ENCODE measurements around the gene SUSD6. TPM values are rescaled to one million over a fixed set of nuclear protein-coding genes. Genes with fewer than 3 reads are reported as not detected.

SUSD6 gene
- total RNA-seq, 2 experiments from 2014 or later, result 42.9 to 44.5 TPM

DNA sequence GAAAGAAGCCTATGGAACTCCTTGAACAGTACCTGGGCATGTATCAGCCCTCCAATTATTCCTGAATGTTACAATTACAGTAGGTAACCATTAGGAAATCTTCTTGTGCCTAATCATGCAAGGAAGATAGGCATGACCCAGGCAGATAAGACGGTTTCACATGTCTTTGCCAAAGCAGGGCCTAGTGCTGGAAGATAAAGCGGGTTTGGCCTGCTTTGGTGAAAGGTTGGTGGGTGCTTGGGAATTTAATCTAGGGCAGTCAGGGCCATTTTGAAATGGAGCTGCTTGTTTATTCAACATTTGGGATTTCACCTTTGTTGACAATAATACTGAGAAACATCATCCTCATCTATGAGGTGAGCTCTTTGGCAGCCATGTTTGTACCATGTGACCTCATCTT lies 143.1 kb downstream of the SUSD6 start:
- POLR2A ChIA-PET, result interaction anchor here (0.6 to 3.6 kb wide), 2 partner anchors 13 to 41 kb away, joined by 3 to 21 read pairs; partner anchors contain the start of gene SRSF5
- peaks cover 1% of the 10 kb centered on the region for H3K9me3 Mint-ChIP-seq
- no peaks in the 10 kb centered on the region for H3K27me3 Mint-ChIP-seq
- H3K27ac Mint-ChIP-seq, result no peak overlapping the region
- no peaks in the 10 kb centered on the region for H3K36me3 Mint-ChIP-seq
- no peak for ATAC-seq (ENCODE audit: low read depth)
- DNase-seq, result no peak
- no peak overlapping the region for H3K4me3 Mint-ChIP-seq
- peaks cover 7% of the 10 kb centered on the region for H3K4me1 Mint-ChIP-seq

DNA sequence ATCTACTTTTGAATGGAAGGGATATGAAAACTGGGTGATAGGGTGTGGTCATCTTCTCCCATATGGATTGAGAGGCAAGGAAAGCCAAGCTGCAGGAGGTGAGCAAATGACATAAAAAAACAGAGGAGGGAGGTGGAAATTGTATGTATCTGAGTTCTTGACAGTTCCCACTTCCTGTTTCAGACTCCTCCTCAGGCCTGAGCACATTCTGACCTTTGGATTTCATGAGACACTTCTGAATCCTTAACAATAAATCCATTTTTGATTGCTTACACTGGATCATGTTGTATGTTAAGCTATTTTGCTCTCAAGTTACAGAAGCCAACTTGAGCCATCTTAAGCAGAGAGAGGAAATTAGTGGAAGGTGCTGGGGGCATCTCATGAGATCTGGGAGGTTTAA lies 143.9 kb downstream of the SUSD6 start:
- Mint-ChIP-seq H3K4me3 (no peak overlapping the region), H3K27ac (peak overlapping the region; percentile 85), H3K4me1 (peaks cover 7% of the 10 kb centered on the region), H3K36me3 (no peaks in the 10 kb centered on the region), H3K27me3 (no peaks in the 10 kb centered on the region), H3K9me3 (peaks cover 1% of the 10 kb centered on the region)
- ATAC-seq (ENCODE audit: low read depth) (no peak), DNase-seq (no peak)
- POLR2A ChIA-PET, result interaction anchor here (0.6 to 3.6 kb wide), 2 partner anchors 12 to 41 kb away, joined by 3 to 21 read pairs; partner anchors contain the start of gene SRSF5

DNA sequence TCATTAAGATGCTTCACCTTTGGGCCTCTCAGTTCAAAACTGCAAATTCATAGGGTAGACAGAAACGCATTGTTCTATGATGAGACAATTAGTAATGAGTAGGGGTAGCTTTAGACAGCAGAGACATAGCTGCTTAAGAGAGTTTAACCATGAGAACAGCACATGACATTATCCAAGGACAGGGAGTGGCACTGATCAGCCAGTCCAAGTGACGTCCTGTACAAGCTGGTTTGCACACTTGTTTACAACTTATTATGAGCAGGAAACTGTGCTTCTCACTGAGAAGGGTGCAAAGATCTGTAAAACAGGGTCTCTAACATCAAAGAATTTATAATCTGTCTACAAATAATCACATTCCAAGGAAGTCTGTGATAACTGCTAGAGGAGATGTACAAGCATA lies 144.4 kb downstream of the SUSD6 start:
- H3K27me3 Mint-ChIP-seq, result no peaks in the 10 kb centered on the region
- ATAC-seq (ENCODE audit: low read depth) (no peak), DNase-seq (no peak)
- peaks cover 7% of the 10 kb centered on the region for H3K4me1 Mint-ChIP-seq
- no peaks in the 10 kb centered on the region for H3K36me3 Mint-ChIP-seq
- H3K9me3 Mint-ChIP-seq, result peaks cover 1% of the 10 kb centered on the region
- peak overlapping the region; percentile 85 for H3K27ac Mint-ChIP-seq
- no peak overlapping the region for H3K4me3 Mint-ChIP-seq
- POLR2A ChIA-PET, result interaction anchor here (3.6 kb wide), 1 partner anchor 11 kb away, joined by 21 read pairs; the partner anchor contains the start of gene SRSF5

DNA sequence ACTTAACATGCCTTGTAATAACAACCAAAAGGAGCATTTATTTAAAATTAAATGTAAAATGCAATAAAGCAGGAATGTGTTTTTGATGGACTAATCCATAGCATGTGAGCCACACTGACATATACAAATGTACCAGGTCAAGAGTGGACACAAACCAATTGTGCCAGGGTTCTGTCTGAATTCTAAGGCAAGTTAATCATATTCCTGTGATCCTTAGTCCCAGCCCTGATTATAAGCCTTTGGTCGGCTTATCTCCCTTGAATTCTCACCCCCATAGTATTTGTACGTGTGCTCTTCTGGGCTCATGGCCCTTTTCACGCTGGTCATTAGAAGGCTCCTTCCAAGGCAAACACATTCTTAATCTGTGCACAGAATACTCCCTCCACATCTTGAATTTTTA lies 144.9 kb downstream of the SUSD6 start:
- peaks cover 10% of the 10 kb centered on the region for H3K4me1 Mint-ChIP-seq
- H3K27me3 Mint-ChIP-seq, result no peaks in the 10 kb centered on the region
- no peaks in the 10 kb centered on the region for H3K36me3 Mint-ChIP-seq
- H3K9me3 Mint-ChIP-seq, result peaks cover 1% of the 10 kb centered on the region
- no peak overlapping the region for H3K4me3 Mint-ChIP-seq
- POLR2A ChIA-PET, result interaction anchor here (3.6 kb wide), 1 partner anchor 11 kb away, joined by 21 read pairs; the partner anchor contains the start of gene SRSF5
- DNase-seq, result no peak
- no peak for ATAC-seq (ENCODE audit: low read depth)
- no peak overlapping the region for H3K27ac Mint-ChIP-seq

DNA sequence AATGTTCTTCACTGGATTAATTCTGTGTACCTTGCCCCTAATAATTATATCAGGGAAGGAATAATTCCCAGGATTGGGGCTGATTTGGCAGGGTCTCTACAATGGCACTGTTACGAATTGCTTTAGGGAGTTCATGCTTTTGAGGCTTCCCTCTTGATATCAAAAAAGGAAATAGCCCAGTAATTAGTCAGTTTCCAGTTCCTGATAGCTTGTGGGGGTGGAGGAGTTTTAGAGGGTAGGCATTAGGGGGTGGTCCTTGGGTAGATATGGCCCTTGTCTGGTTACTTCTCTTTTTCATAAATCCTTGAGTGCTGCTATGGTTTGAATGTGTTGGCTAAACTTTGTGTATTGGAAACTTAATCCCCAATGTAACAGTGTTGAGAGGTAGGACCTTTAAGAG lies 149.4 kb downstream of the SUSD6 start:
- H3K36me3 Mint-ChIP-seq, result peaks cover 3% of the 10 kb centered on the region
- H3K9me3 Mint-ChIP-seq, result peaks cover 5% of the 10 kb centered on the region
- no peak for DNase-seq
- no peak overlapping the region for H3K27ac Mint-ChIP-seq
- no peaks in the 10 kb centered on the region for H3K27me3 Mint-ChIP-seq
- H3K4me3 Mint-ChIP-seq, result no peak overlapping the region
- H3K4me1 Mint-ChIP-seq, result peaks cover 22% of the 10 kb centered on the region
- no peak for ATAC-seq (ENCODE audit: low read depth)
- POLR2A ChIA-PET, result no interaction called here

DNA sequence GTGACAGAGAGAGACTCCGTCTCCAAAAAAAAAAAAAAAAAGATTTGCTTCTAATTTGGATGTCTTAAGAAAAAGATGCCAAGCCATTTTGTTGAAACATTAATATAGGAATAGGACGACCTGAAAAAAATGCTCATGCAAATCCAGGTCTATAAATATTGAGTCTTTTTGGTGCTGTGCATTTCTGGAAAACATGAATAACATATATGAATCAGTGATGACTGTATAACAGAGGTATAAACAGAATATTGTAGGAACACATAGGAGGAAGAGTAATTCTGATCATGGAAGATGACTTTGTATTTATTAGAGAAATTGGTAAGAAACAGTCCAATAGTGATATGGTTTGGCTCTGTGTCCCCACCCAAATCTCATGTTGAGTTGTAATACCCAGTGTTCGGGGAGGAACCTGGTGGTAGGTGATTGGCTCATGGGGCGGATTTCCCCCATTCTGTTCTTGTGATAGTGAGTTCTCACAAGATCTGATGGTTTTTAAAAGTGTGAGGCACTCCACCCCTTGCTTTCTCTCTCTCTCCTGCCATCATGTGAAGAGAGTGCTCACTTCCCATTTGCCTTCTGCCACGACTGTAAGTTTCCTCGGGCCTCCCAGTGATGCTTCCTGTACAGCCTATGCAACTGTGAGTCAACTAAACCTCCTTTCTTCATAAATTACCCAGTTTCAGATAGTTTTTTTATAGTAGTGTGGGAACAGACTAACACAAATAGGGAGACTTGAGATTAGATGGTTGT lies 152.5 kb downstream of the SUSD6 start:
- Mint-ChIP-seq H3K27ac (peak overlapping the region; percentile 32), H3K9me3 (peaks cover 5% of the 10 kb centered on the region), H3K36me3 (peaks cover 17% of the 10 kb centered on the region), H3K4me1 (peaks cover 42% of the 10 kb centered on the region), H3K4me3 (no peak overlapping the region), H3K27me3 (no peaks in the 10 kb centered on the region)
- POLR2A ChIA-PET, result no interaction called here
- ATAC-seq (ENCODE audit: low read depth) (no peak), DNase-seq (no peak)

Other genes starting within 250 kb of the SUSD6 start
- 100 to 1,000 TPM; 226 to 233 TPM for gene ERH, start 213.3 kb upstream of the SUSD6 start, total RNA-seq
- 10 to 100 TPM; 39.8 to 40.5 TPM for gene SLC39A9, start 212.9 kb upstream of the SUSD6 start, total RNA-seq
- under 1 TPM; 0.08 to 0.11 TPM for gene PLEKHD1, start 126.9 kb upstream of the SUSD6 start, total RNA-seq
- not detected for gene CCDC177, start 36.7 kb upstream of the SUSD6 start, total RNA-seq
- gene SRSF5, start 155.5 kb downstream of the SUSD6 start, total RNA-seq, result 100 to 1,000 TPM; 565 to 587 TPM
- gene SLC10A1, start 185.6 kb downstream of the SUSD6 start, total RNA-seq, result not detected

Data from activated naive CD8-positive, alpha-beta T cell treated with anti-CD3 and anti-CD28 coated beads, Interleukin-2, amount 10 ng/mL, durations not matched to agents 7 days and 5 days (primary cell).